Stomach (tissue), 4 donors: ENCODE results near the gene EML6.

ENCODE experiments used
- POLR2AphosphoS5 ChIP-seq, 3 donors: sonication (generic); formaldehyde crosslinking; IDR thresholded peaks; one replicate each; pipeline ENCODE4 v1.6.1; 2016; ENCODE audit warnings: antibody characterized with exemption in 3 of 3
- TF ChIP-seq, protein P1 (sequence below), 7 experiments: fragments of 450-650 bp in 4 of 7; fragments of 200-600 bp in 3 of 7; sonication (generic) in 3 of 7; IDR thresholded peaks; one replicate each; pipeline ENCODE4 v1.5.1; 2016 to 2019; ENCODE audit warnings: antibody characterized with exemption in 7 of 7, control low read depth in 2 of 7, mild to moderate bottlenecking in 1 of 7

DNA sequence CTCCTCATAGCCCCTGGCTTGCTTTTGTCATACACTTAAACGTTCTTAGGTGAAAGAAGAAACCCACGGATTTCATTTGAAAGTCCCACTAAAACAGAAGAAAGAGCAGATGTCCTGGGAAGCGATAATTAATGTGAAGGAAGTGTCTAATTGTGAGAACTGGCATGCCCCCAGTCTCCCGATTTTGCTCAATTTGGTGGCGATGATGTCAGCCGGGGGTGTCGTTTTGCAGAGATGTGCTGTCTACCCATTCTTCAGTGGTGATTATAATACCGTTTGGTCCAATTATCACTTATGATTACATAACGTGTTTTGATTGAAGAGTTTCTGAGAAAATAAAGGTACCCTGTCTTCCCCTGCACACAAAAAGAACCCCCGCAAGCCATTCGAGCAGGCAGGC lies 223.7 kb downstream of the EML6 start:
- TF ChIP-seq POLR2AphosphoS5 (IDR thresholded peaks at IDR 0.05) = no peak
- TF ChIP-seq, protein P1, sequence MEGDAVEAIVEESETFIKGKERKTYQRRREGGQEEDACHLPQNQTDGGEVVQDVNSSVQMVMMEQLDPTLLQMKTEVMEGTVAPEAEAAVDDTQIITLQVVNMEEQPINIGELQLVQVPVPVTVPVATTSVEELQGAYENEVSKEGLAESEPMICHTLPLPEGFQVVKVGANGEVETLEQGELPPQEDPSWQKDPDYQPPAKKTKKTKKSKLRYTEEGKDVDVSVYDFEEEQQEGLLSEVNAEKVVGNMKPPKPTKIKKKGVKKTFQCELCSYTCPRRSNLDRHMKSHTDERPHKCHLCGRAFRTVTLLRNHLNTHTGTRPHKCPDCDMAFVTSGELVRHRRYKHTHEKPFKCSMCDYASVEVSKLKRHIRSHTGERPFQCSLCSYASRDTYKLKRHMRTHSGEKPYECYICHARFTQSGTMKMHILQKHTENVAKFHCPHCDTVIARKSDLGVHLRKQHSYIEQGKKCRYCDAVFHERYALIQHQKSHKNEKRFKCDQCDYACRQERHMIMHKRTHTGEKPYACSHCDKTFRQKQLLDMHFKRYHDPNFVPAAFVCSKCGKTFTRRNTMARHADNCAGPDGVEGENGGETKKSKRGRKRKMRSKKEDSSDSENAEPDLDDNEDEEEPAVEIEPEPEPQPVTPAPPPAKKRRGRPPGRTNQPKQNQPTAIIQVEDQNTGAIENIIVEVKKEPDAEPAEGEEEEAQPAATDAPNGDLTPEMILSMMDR (IDR thresholded peaks at IDR 0.05) = no peak
